ENCODE results near the gene ALG6.

The ALG6 gene

GRCh38 chr1:63480057-63480456 lies 112.6 kb downstream of the ALG6 start:
- DNase-seq (ENCODE audit: insufficient read length, low spot score) (no peak), FAIRE-seq (no peak)

- DNase-seq (ENCODE audit: insufficient read length, low spot score) (no peak), FAIRE-seq (no peak)
Measured at GRCh38 chr1:63486629-63487028, 119.2 kb downstream of the ALG6 start.

GRCh38 chr1:63487336-63488065 lies 120.1 kb downstream of the ALG6 start:
- DNase-seq (ENCODE audit: insufficient read length, low spot score) (no peak), FAIRE-seq (no peak)

Data from GM19239 (cell line).